K562 (cell line): Measurements from ENCODE around the gene PRIM1. TPM values are rescaled to one million over a fixed set of nuclear protein-coding genes. Genes with fewer than 3 reads are reported as not detected.

Source experiments
- ATAC-seq: fragments of 200-7000 bp; cut with Tn5 transposase; 3 replicates; pipeline ENCODE4 v1.9.1; 2020; ENCODE audit warnings: moderate library complexity
- BruUV-seq: library from RNA; stranded (reverse); fragments of 400-500 nt; replicated peaks from 2 replicates; lab custom pipeline; 2021; lab: Mats Ljungman, UMichigan
- CTCF ChIA-PET: fragments of 300-600 bp; formaldehyde crosslinking; extraction: SDS; loops from one replicate; lab custom pipeline; 2021; ENCODE audit warnings: low intra/inter-chr PET ratio; lab: Yijun Ruan, JAX
- POLR2A ChIA-PET: fragments of 300-600, 350-650 bp; sonication (Branson Sonifier 250); formaldehyde crosslinking; extraction: SDS; loops from one replicate; lab custom pipeline; 2021; ENCODE audit warnings: antibody characterized with exemption, inconsistent platforms; lab: Yijun Ruan, JAX
- DNase-seq, 4 experiments: peaks; one replicate each; pipeline versions ENCODE4 v3.0.0 to v3.0.0-alpha.2; 2011 to 2018; ENCODE audit warnings: low spot score in 3 of 4, mixed read lengths in 3 of 4; ENCODE audit errors: extremely low read depth in 1 of 4
- FAIRE-seq: peaks from 2 replicates; lab custom pipeline; 2011; peaks lifted over from hg19 to GRCh38; lab: Jason Lieb, UNC
- H2AFZ ChIP-seq: 2 replicates; pipeline ENCODE4 v1.6.0; 2011; ENCODE audit warnings: low read depth, low read length, control low read depth, inconsistent platforms
- H3K27ac ChIP-seq: fragments of 200-600 bp; 3 replicates; pipeline ENCODE4 v1.8.0; 2011; ENCODE audit warnings: low read depth, mild to moderate bottlenecking, control low read depth, inconsistent platforms, low read length, moderate library complexity, mixed read lengths; ENCODE audit errors: extremely low read depth
- H3K27me3 ChIP-seq, 2 experiments: fragments of 300-600 bp in 1 of 2; 2 replicates in 1 of 2; 3 replicates in 1 of 2; pipeline versions ENCODE4 v1.6.0 to v1.8.0; 2011; ENCODE audit warnings: inconsistent platforms in 2 of 2, low read length in 2 of 2, mild to moderate bottlenecking in 1 of 2, mixed read lengths in 1 of 2, moderate library complexity in 1 of 2; ENCODE audit not compliant: control insufficient read depth in 2 of 2, insufficient read depth in 2 of 2
- H3K36me3 ChIP-seq: fragments of 300-600 bp; 3 replicates; pipeline ENCODE4 v1.8.0; 2011; ENCODE audit warnings: mild to moderate bottlenecking, low read length, inconsistent platforms; ENCODE audit not compliant: control insufficient read depth, insufficient read depth
- H3K4me1 ChIP-seq, 2 experiments: fragments of 200-600 bp in 1 of 2; replicated peaks in 1 of 2; 2 replicates in 1 of 2; 3 replicates in 1 of 2; pipeline versions ENCODE4 v1.5.1 to v1.8.0; 2011; ENCODE audit warnings: inconsistent platforms in 2 of 2, low read length in 2 of 2, mild to moderate bottlenecking in 1 of 2, mixed read lengths in 1 of 2, moderate library complexity in 1 of 2; ENCODE audit not compliant: control insufficient read depth in 2 of 2, insufficient read depth in 2 of 2
- H3K4me2 ChIP-seq: 2 replicates; pipeline ENCODE4 v1.6.1; 2011; ENCODE audit warnings: low read length, control low read depth, inconsistent platforms, mixed read lengths; ENCODE audit not compliant: insufficient read depth
- H3K4me3 ChIP-seq: fragments of 200-600 bp; sonication (generic), shearing (Covaris generic); 2 replicates; pipeline ENCODE4 v1.5.1; 2016; ENCODE audit warnings: control low read depth, inconsistent platforms
- H3K79me2 ChIP-seq: fragments of 200-600 bp; 3 replicates; pipeline ENCODE4 v1.8.0; 2011; ENCODE audit warnings: low read length, inconsistent platforms; ENCODE audit not compliant: control insufficient read depth, insufficient read depth
- H3K9ac ChIP-seq, 2 experiments: 2 replicates each; pipeline versions ENCODE4 v1.6.0 to v1.6.1; 2011; ENCODE audit warnings: low read depth in 2 of 2, low read length in 2 of 2, control low read depth in 1 of 2, inconsistent platforms in 1 of 2, mild to moderate bottlenecking in 1 of 2, mixed read lengths in 1 of 2; ENCODE audit not compliant: insufficient read depth in 1 of 2
- H3K9me1 ChIP-seq: one replicate; pipeline ENCODE4 v1.6.0; 2011; ENCODE audit warnings: inconsistent platforms, mild to moderate bottlenecking, low read length, moderate library complexity; ENCODE audit not compliant: control insufficient read depth, insufficient read depth
- H3K9me3 ChIP-seq: replicated peaks from 2 replicates; pipeline ENCODE4 v1.5.1; 2011; ENCODE audit warnings: low read depth, low read length, inconsistent platforms; ENCODE audit not compliant: control insufficient read depth, insufficient read depth
- H4K20me1 ChIP-seq: replicated peaks from 2 replicates; pipeline ENCODE4 v1.6.1; 2011; ENCODE audit warnings: low read length, inconsistent platforms, mixed read lengths; ENCODE audit not compliant: control insufficient read depth, insufficient read depth
- CBX1 ChIP-seq: sonication (generic); IDR thresholded peaks from 2 replicates; pipeline ENCODE4 v1.6.1; 2016; ENCODE audit warnings: antibody characterized with exemption, low read depth, mild to moderate bottlenecking
- CBX2 ChIP-seq: fragments of 200-600 bp; sonication (generic); IDR thresholded peaks from one replicate; pipeline ENCODE4 v1.6.1; 2012; ENCODE audit warnings: mild to moderate bottlenecking, low read length, inconsistent platforms; ENCODE audit not compliant: insufficient read depth, poor library complexity, severe bottlenecking
- FUS ChIP-seq: fragments of 200-400 bp; formaldehyde crosslinking; optimal IDR thresholded peaks from 2 replicates; pipeline ENCODE3; 2017; ENCODE audit warnings: low read depth, low read length
- ZNF197 ChIP-seq: fragments of 200-800 bp; sonication (Bioruptor generic); IDR thresholded peaks from 2 replicates; pipeline ENCODE4 v1.6.1; 2016; ENCODE audit warnings: low read depth, missing genetic modification characterization, missing compliant biosample characterization
- ZNF280B ChIP-seq: fragments of 250-450 bp; sonication (Bioruptor Pico); IDR thresholded peaks from 2 replicates; pipeline ENCODE4 v1.5.1; 2021; ENCODE audit warnings: mild to moderate bottlenecking
- ZNF583 ChIP-seq: fragments of 250-450 bp; sonication (Bioruptor Pico); IDR thresholded peaks from 2 replicates; pipeline ENCODE4 v1.4.0; 2020
- WGBS: fragments of 100-300 bp; shearing (Covaris generic); methylation state at CpG from one replicate; pipeline ENCODE4 v1.1.6; 2016; ENCODE audit warnings: low coverage, mixed read lengths; ENCODE audit not compliant: insufficient coverage; ENCODE audit errors: missing lambda C conversion rate; 5-methylcytosine and 5-hydroxymethylcytosine counted together
- in situ Hi-C: fragments of 300-500 bp; cut with MboI; formaldehyde crosslinking; loops from 4 replicates; pipeline ENCODE4 v1.15.0; 2018; ENCODE audit warnings: inconsistent platforms, mixed read lengths
- intact Hi-C: fragments of 100-400 bp; cut with micrococcal nuclease; formaldehyde crosslinking; loops from 2 replicates; pipeline ENCODE4 v1.14.2; 2022
- polyA plus RNA-seq, 8 experiments: library from polyadenylated mRNA; depleted of rRNA in 4 of 8; stranded (reverse) in 5 of 8; unstranded in 3 of 8; fragments of >200 nt; fragmentation: Nextera tagmentation in 2 of 8; fragmentation: Illumina TruSeq in 1 of 8; extraction: Ambion mirVana in 2 of 8; extraction: Trizol in 1 of 8; gene quantifications; 2 replicates each; pipeline versions ENCODE4 v1.2.1 to v1.2.3, GENCODE V29; 2011 to 2014; ENCODE audit warnings: inconsistent platforms in 1 of 8, missing spikeins in 1 of 8
- total RNA-seq, 7 experiments: library from RNA; depleted of rRNA in 6 of 7; stranded (reverse); fragments of >200 nt in 6 of 7; fragmentation: Illumina TruSeq in 2 of 7; extraction: Trizol in 2 of 7; gene quantifications; 2 replicates each; pipeline versions ENCODE4 v1.2.1 to v1.2.3, GENCODE V29; 2011 to 2021; ENCODE audit warnings: low replicate concordance in 1 of 7
- TF ChIP-seq, protein P1 (sequence below): fragments of 450-650 bp; IDR thresholded peaks from 2 replicates; pipeline ENCODE4 v1.6.1; 2016; ENCODE audit warnings: low read depth

PRIM1 gene
- total and polyA plus RNA-seq, 9 of the 15 experiments (the other 6 are each of a cell fraction or from before 2014, with no cell fraction given): 67.2 to 179 (median 140) TPM

DNA sequence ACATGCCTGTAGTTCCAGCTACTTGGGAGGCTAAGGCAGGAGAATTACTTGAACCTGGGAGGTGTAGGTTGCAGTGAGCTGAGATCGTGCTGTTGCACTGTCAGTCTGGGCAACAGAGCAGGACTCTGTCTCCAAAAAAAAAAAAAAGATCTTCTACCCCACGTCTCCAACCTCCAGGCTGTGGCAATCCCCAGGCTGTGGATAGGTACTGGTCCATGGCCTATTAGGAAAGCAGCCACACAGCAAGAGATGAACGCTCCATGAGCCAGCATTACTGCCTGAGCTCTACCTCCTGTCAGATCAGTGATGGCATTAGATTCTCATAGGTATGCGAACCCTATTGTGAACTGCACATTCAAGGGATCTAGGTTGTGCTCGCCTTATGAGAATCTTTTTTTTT, 58.0 kb downstream of the PRIM1 start:
- peaks cover 29 to 30% of the 10 kb centered on the region in 2 experiments for H3K4me1 ChIP-seq
- no peaks in the 10 kb centered on the region for H3K27me3 ChIP-seq
- no peak overlapping the region for H3K4me2 ChIP-seq
- H4K20me1 ChIP-seq: no peaks in the 10 kb centered on the region
- H3K9me1 ChIP-seq: no peaks in the 10 kb centered on the region
- ATAC-seq (no peak), FAIRE-seq (no peak), DNase-seq (no peak)
- in situ Hi-C loops: no loop called here
- peaks cover 11% of the 10 kb centered on the region; the same call in 2 of the 3 replicates for H3K79me2 ChIP-seq
- no peaks in the 10 kb centered on the region for H3K9me3 ChIP-seq
- H3K9ac ChIP-seq: no peak overlapping the region
- no TSS peak for BruUV-seq
- intact Hi-C loops: no loop called here
- no peak overlapping the region for H2AFZ ChIP-seq
- no peak overlapping the region for H3K27ac ChIP-seq
- WGBS: 74% methylated on average over 4 of the region's 5 CpGs
- ChIA-PET CTCF (no interaction called here), POLR2A (interaction anchor here (0.6 to 2.2 kb wide), 2 partner anchors 9 to 67 kb away, joined by 3 to 7 read pairs; no protein-coding TSS in a partner anchor)
- H3K4me3 ChIP-seq: no peak overlapping the region
- H3K36me3 ChIP-seq: no peaks in the 10 kb centered on the region
- TF ChIP-seq ZNF197 (CRISPR knock-in tag) (no peak), CBX1 (no peak), ZNF280B (CRISPR knock-in tag) (no peak), FUS (no peak), ZNF583 (CRISPR knock-in tag) (no peak), CBX2 (no peak)
- TF ChIP-seq, protein P1, sequence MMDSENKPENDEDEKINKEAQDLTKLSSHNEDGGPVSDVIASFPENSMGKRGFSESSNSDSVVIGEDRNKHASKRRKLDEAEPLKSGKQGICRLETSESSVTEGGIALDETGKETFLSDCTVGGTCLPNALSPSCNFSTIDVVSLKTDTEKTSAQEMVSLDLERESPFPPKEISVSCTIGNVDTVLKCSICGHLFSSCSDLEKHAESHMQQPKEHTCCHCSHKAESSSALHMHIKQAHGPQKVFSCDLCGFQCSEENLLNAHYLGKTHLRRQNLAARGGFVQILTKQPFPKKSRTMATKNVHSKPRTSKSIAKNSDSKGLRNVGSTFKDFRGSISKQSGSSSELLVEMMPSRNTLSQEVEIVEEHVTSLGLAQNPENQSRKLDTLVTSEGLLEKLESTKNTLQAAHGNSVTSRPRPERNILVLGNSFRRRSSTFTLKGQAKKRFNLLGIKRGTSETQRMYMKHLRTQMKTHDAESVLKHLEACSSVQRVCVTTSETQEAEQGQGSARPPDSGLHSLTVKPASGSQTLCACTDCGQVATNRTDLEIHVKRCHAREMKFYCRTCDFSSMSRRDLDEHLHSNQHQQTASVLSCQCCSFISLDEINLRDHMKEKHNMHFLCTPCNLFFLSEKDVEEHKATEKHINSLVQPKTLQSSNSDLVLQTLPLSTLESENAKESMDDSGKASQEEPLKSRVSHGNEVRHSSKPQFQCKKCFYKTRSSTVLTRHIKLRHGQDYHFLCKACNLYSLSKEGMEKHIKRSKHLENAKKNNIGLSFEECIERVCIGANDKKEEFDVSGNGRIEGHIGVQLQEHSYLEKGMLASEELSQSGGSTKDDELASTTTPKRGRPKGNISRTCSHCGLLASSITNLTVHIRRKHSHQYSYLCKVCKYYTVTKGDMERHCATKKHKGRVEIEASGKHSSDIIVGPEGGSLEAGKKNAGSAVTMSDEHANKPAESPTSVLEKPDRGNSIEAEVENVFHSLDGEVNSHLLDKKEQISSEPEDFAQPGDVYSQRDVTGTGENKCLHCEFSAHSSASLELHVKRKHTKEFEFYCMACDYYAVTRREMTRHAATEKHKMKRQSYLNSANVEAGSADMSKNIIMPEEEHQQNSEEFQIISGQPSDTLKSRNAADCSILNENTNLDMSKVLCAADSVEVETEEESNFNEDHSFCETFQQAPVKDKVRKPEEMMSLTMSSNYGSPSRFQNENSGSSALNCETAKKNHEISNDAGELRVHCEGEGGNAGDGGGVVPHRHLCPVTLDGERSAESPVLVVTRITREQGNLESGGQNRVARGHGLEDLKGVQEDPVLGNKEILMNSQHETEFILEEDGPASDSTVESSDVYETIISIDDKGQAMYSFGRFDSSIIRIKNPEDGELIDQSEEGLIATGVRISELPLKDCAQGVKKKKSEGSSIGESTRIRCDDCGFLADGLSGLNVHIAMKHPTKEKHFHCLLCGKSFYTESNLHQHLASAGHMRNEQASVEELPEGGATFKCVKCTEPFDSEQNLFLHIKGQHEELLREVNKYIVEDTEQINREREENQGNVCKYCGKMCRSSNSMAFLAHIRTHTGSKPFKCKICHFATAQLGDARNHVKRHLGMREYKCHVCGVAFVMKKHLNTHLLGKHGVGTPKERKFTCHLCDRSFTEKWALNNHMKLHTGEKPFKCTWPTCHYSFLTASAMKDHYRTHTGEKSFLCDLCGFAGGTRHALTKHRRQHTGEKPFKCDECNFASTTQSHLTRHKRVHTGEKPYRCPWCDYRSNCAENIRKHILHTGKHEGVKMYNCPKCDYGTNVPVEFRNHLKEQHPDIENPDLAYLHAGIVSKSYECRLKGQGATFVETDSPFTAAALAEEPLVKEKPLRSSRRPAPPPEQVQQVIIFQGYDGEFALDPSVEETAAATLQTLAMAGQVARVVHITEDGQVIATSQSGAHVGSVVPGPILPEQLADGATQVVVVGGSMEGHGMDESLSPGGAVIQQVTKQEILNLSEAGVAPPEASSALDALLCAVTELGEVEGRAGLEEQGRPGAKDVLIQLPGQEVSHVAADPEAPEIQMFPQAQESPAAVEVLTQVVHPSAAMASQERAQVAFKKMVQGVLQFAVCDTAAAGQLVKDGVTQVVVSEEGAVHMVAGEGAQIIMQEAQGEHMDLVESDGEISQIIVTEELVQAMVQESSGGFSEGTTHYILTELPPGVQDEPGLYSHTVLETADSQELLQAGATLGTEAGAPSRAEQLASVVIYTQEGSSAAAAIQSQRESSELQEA: no peak
